Neural progenitor cell (in vitro differentiated cells): ENCODE measurements around the gene PLEKHH2. TPM values are rescaled to one million over a fixed set of nuclear protein-coding genes. Genes with fewer than 3 reads are reported as not detected.
A peak's percentile ranks its signal among the peaks of the same experiment; 100 is the strongest.

Experiments used
- DNase-seq: peaks from one replicate; pipeline ENCODE4 v3.0.0-alpha.2; 2016; ENCODE audit warnings: low spot score
- H2AFZ ChIP-seq: fragments of 200-600 bp; sonication (generic); replicated peaks from 2 replicates; pipeline ENCODE4 v1.6.1; 2016; ENCODE audit warnings: antibody characterized with exemption
- H3F3A ChIP-seq: fragments of 200-600 bp; sonication (generic); 2 replicates; pipeline ENCODE4 v1.6.1; 2016; ENCODE audit warnings: antibody characterized with exemption, low read depth
- H3K27ac ChIP-seq: fragments of 200-600 bp; sonication (generic); 2 replicates; pipeline ENCODE4 v1.5.1; 2016; ENCODE audit warnings: mild to moderate bottlenecking
- H3K27me3 ChIP-seq: fragments of 200-600 bp; sonication (generic); 2 replicates; pipeline ENCODE4 v1.6.1; 2016; ENCODE audit warnings: mild to moderate bottlenecking, moderate library complexity
- H3K36me3 ChIP-seq: fragments of 200-600 bp; sonication (generic); 2 replicates; pipeline ENCODE4 v1.5.1; 2016
- H3K4me1 ChIP-seq: fragments of 200-600 bp; sonication (generic); 2 replicates; pipeline ENCODE4 v1.6.1; 2016; ENCODE audit warnings: mixed run types
- H3K4me2 ChIP-seq: fragments of 200-600 bp; sonication (generic); 2 replicates; pipeline ENCODE4 v1.6.1; 2016
- H3K4me3 ChIP-seq: fragments of 200-600 bp; sonication (generic); 2 replicates; pipeline ENCODE4 v1.5.1; 2016
- H3K79me2 ChIP-seq: fragments of 200-600 bp; sonication (generic); 2 replicates; pipeline ENCODE4 v1.6.1; 2016; ENCODE audit warnings: low read depth
- H3K9ac ChIP-seq: fragments of 200-600 bp; sonication (generic); 2 replicates; pipeline ENCODE4 v1.6.1; 2016
- H3K9me3 ChIP-seq: fragments of 200-600 bp; sonication (generic); 2 replicates; pipeline ENCODE4 v1.5.1; 2016; ENCODE audit warnings: low read depth
- H4K20me1 ChIP-seq: fragments of 200-600 bp; sonication (generic); 2 replicates; pipeline ENCODE4 v1.6.1; 2016; ENCODE audit warnings: low read depth
- H3K27ac Mint-ChIP-seq: 3 replicates; pipeline ENCODE4 v1.8.0; 2021; ENCODE audit warnings: mixed read lengths
- H3K27me3 Mint-ChIP-seq: 2 replicates; pipeline ENCODE4 v1.8.0; 2022; ENCODE audit warnings: low read depth, mild to moderate bottlenecking, inconsistent platforms, moderate library complexity, mixed read lengths; ENCODE audit not compliant: insufficient read depth
- H3K36me3 Mint-ChIP-seq: 3 replicates; pipeline ENCODE4 v1.8.0; 2021; ENCODE audit warnings: mixed read lengths
- H3K4me1 Mint-ChIP-seq: 3 replicates; pipeline ENCODE4 v1.8.0; 2021; ENCODE audit warnings: mixed read lengths
- H3K4me3 Mint-ChIP-seq: 3 replicates; pipeline ENCODE4 v1.8.0; 2021; ENCODE audit warnings: mild to moderate bottlenecking, moderate library complexity, mixed read lengths
- H3K9me3 Mint-ChIP-seq: 3 replicates; pipeline ENCODE4 v1.8.0; 2020; ENCODE audit warnings: mixed read lengths
- EZH2 ChIP-seq: fragments of 200-600 bp; sonication (generic); IDR thresholded peaks from 2 replicates; pipeline ENCODE4 v1.6.1; 2017; ENCODE audit warnings: antibody characterized with exemption, mild to moderate bottlenecking, moderate library complexity
- EZH2phosphoT487 ChIP-seq: fragments of 200-600 bp; sonication (generic); IDR thresholded peaks from 2 replicates; pipeline ENCODE4 v1.6.1; 2017; ENCODE audit warnings: antibody characterized with exemption
- total RNA-seq: library from RNA; depleted of rRNA; stranded (reverse); fragments of >200 nt; gene quantifications from 2 replicates; pipeline ENCODE4 v1.2.3, GENCODE V29; 2015; ENCODE audit warnings: low replicate concordance
- TF ChIP-seq, protein P1 (sequence below): fragments of 200-600 bp; sonication (generic); IDR thresholded peaks from 2 replicates; pipeline ENCODE4 v1.5.1; 2017; ENCODE audit warnings: antibody characterized with exemption, mild to moderate bottlenecking

Gene PLEKHH2
- total RNA-seq, 1 donor from 2014 or later, result 11.2 TPM

DNA sequence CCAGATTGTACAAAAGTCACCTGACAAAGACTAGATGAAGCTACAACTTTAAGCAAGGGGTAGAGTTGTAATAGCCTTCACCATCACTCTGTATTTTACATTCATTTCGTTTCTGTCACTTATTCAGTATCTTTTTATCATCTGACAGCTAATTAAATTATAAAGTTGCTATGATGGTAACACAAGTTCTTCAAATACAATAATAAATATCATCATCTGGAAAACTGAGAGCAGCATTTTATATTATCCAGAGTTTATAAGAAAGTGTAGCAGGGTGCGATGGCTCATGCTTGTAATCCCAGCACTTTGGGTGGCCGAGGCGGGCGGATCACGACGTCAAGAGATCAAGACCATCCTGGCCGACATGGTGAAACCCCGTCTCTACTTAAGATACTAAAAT is 157.9 kb downstream of the PLEKHH2 start:
- no peak for TF ChIP-seq EZH2
- no peak for TF ChIP-seq EZH2phosphoT487
- TF ChIP-seq, protein P1, sequence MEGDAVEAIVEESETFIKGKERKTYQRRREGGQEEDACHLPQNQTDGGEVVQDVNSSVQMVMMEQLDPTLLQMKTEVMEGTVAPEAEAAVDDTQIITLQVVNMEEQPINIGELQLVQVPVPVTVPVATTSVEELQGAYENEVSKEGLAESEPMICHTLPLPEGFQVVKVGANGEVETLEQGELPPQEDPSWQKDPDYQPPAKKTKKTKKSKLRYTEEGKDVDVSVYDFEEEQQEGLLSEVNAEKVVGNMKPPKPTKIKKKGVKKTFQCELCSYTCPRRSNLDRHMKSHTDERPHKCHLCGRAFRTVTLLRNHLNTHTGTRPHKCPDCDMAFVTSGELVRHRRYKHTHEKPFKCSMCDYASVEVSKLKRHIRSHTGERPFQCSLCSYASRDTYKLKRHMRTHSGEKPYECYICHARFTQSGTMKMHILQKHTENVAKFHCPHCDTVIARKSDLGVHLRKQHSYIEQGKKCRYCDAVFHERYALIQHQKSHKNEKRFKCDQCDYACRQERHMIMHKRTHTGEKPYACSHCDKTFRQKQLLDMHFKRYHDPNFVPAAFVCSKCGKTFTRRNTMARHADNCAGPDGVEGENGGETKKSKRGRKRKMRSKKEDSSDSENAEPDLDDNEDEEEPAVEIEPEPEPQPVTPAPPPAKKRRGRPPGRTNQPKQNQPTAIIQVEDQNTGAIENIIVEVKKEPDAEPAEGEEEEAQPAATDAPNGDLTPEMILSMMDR, result no peak
- H3K36me3 Mint-ChIP-seq, result peaks cover 7% of the 10 kb centered on the region

DNA sequence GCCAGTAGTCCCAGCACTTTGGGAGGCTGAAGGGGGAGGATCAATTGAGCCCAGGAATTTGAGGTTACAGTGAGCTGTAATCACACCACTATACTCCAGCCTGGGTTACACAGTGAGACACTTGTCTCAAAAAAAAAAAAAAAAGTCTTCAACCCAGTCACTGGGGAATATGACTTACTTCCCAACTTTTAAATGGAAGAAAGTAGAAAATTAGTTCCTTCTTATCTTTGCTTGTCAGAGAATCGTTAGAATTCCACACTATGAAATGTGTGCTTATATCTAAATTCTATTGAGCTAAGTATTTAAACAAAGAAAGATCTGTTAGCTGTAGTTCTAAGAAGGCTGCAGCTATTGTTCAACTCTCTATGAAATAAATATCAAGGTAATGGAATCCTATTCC is 159.1 kb downstream of the PLEKHH2 start:
- H3K36me3 ChIP-seq, result no peaks in the 10 kb centered on the region
- no peaks in the 10 kb centered on the region for H4K20me1 ChIP-seq
- no peak overlapping the region for H3K4me2 ChIP-seq
- H3K4me1 ChIP-seq, result no peaks in the 10 kb centered on the region
- no peaks in the 10 kb centered on the region for H3K27me3 Mint-ChIP-seq
- H3K27ac ChIP-seq, result no peak overlapping the region
- no peaks in the 10 kb centered on the region for H3K79me2 ChIP-seq
- no peaks in the 10 kb centered on the region for H3K27me3 ChIP-seq
- no peak overlapping the region for H3K27ac Mint-ChIP-seq
- no peak overlapping the region for H3K4me3 Mint-ChIP-seq
- no peak overlapping the region for H2AFZ ChIP-seq
- H3K9ac ChIP-seq, result no peak overlapping the region
- H3K4me3 ChIP-seq, result no peak overlapping the region
- no peaks in the 10 kb centered on the region for H3F3A ChIP-seq
- no peaks in the 10 kb centered on the region for H3K9me3 Mint-ChIP-seq
- no peaks in the 10 kb centered on the region for H3K9me3 ChIP-seq
- no peak for TF ChIP-seq EZH2
- TF ChIP-seq, protein P1, result no peak
- no peak for TF ChIP-seq EZH2phosphoT487
- H3K4me1 Mint-ChIP-seq, result no peaks in the 10 kb centered on the region
- DNase-seq, result no peak
- peaks cover 5% of the 10 kb centered on the region for H3K36me3 Mint-ChIP-seq

More for the DNA sequence above, 157.9 kb downstream of the PLEKHH2 start:
- Histone ChIP-seq H3K36me3 (no peaks in the 10 kb centered on the region), H3K4me1 (no peaks in the 10 kb centered on the region), H4K20me1 (no peaks in the 10 kb centered on the region), H3K4me2 (no peak overlapping the region), H3K27me3 (no peaks in the 10 kb centered on the region), H2AFZ (no peak overlapping the region), H3K27ac (no peak overlapping the region), H3K9me3 (no peaks in the 10 kb centered on the region), H3F3A (no peaks in the 10 kb centered on the region), H3K79me2 (no peaks in the 10 kb centered on the region), H3K4me3 (no peak overlapping the region), H3K9ac (no peak overlapping the region)
- H3K9me3 Mint-ChIP-seq, result no peaks in the 10 kb centered on the region
- no peak for DNase-seq
- H3K4me3 Mint-ChIP-seq, result no peak overlapping the region
- H3K27ac Mint-ChIP-seq, result no peak overlapping the region
- H3K27me3 Mint-ChIP-seq, result no peaks in the 10 kb centered on the region
- H3K4me1 Mint-ChIP-seq, result no peaks in the 10 kb centered on the region

DNA sequence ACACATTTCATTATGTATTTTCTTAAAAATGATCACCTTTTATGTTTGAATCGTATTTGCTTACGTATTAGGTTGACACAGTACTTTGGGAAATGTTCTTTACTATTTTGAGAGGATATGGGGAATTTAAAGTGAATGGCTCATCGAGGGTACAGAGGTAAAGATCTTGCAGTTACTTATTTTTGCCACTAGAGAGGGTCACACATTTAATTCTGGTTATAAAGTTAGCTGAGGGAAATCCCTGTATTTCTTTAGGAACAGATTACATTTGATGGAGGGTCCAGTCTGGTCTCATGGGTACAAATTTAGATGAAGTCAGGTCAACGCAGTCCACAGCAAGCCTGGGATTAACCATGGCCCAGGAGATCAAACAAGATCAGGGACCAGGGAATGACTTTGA is 161.2 kb downstream of the PLEKHH2 start:
- Histone ChIP-seq H3K4me1 (no peaks in the 10 kb centered on the region), H3K9ac (no peak overlapping the region), H3K27ac (no peak overlapping the region), H3K9me3 (no peaks in the 10 kb centered on the region), H4K20me1 (no peaks in the 10 kb centered on the region), H3F3A (no peaks in the 10 kb centered on the region), H3K27me3 (no peaks in the 10 kb centered on the region), H3K79me2 (no peaks in the 10 kb centered on the region), H3K36me3 (no peaks in the 10 kb centered on the region), H2AFZ (no peak overlapping the region), H3K4me2 (no peak overlapping the region), H3K4me3 (no peak overlapping the region)
- DNase-seq, result no peak
- Mint-ChIP-seq H3K27ac (no peak overlapping the region), H3K36me3 (peaks cover 5% of the 10 kb centered on the region), H3K27me3 (no peaks in the 10 kb centered on the region), H3K4me1 (no peaks in the 10 kb centered on the region), H3K9me3 (no peaks in the 10 kb centered on the region), H3K4me3 (no peak overlapping the region)
- TF ChIP-seq, protein P1, result peak; percentile 50
- TF ChIP-seq EZH2, result no peak

DNA sequence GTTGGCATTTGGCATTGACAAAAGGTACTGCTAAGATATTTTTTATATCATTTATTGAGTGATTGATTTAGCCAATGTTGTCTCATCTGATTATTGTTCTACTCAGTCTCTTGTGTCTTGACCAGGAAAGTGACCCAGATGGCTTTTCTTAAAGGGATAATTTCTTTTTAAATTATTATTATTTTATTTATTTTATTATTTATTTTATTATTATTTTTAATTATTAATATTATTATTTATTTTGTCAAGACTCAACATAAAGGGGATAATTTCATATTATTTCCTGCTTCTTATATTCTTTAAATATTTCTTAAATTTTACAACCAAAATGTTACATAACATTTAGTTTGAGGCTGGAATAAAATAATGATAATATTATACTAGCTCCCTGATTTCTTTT is 163.8 kb downstream of the PLEKHH2 start:
- Mint-ChIP-seq H3K27me3 (no peaks in the 10 kb centered on the region), H3K36me3 (peaks cover 10% of the 10 kb centered on the region), H3K4me1 (no peaks in the 10 kb centered on the region), H3K27ac (no peak overlapping the region), H3K4me3 (no peak overlapping the region), H3K9me3 (no peaks in the 10 kb centered on the region)
- Histone ChIP-seq H2AFZ (no peak overlapping the region), H3K4me2 (no peak overlapping the region), H4K20me1 (no peaks in the 10 kb centered on the region), H3K36me3 (no peaks in the 10 kb centered on the region), H3K9me3 (no peaks in the 10 kb centered on the region), H3F3A (no peaks in the 10 kb centered on the region), H3K27me3 (no peaks in the 10 kb centered on the region), H3K4me1 (no peaks in the 10 kb centered on the region), H3K9ac (no peak overlapping the region), H3K27ac (no peak overlapping the region), H3K4me3 (no peak overlapping the region), H3K79me2 (no peaks in the 10 kb centered on the region)
- DNase-seq, result no peak
- TF ChIP-seq EZH2 (no peak), EZH2phosphoT487 (no peak)
- TF ChIP-seq, protein P1, result no peak
